ENCODE measurements around the gene HSFX3.
A peak's percentile ranks its signal among the peaks of the same experiment; 100 is the strongest.
"Not testable (repeated sequence)": the region's sequence is repeated elsewhere in the genome, so short reads cannot be mapped to it uniquely, and the experiment has no call there.

The HSFX3 gene

GRCh38 chrX:149513825-149514428 is 35.8 kb downstream of the HSFX3 start:
- no peak for DNase-seq

- DNase-seq: peak; percentile 27
Measured at GRCh38 chrX:149512225-149512885, 37.4 kb downstream of the HSFX3 start.

- DNase-seq: no peak
Measured at GRCh38 chrX:149511081-149511480, 38.6 kb downstream of the HSFX3 start.

GRCh38 chrX:149510386-149510785 is 39.3 kb downstream of the HSFX3 start:
- DNase-seq: no peak

- DNase-seq: no peak
Measured at GRCh38 chrX:149508467-149508866, 41.3 kb downstream of the HSFX3 start.

- no peak for DNase-seq
Measured at GRCh38 chrX:149506349-149506748, 43.4 kb downstream of the HSFX3 start.

- no peak for DNase-seq
Measured at GRCh38 chrX:149505671-149506070, 44.1 kb downstream of the HSFX3 start.

- DNase-seq: peak; percentile 87
Measured at GRCh38 chrX:149504915-149505651, 44.6 kb downstream of the HSFX3 start, which contains the start of gene IDS. IDS (minus strand) TSS chrX:149505306; CDS start chrX:149505137, 169 bp downstream.

GRCh38 chrX:149504226-149504914 is 45.4 kb downstream of the HSFX3 start:
- peak; percentile 13 for DNase-seq

GRCh38 chrX:149503446-149503845 is 46.3 kb downstream of the HSFX3 start:
- not testable (repeated sequence) for DNase-seq

- DNase-seq: not testable (repeated sequence)
Measured at GRCh38 chrX:149502923-149503322, 46.8 kb downstream of the HSFX3 start.

GRCh38 chrX:149499766-149500165 is 50.0 kb downstream of the HSFX3 start:
- DNase-seq: no peak

GRCh38 chrX:149498767-149499166 is 51.0 kb downstream of the HSFX3 start:
- no peak for DNase-seq

Measured in NCI-H1092 (cell line).